ENCODE measurements around the gene RLBP1. TPM values are rescaled to one million over a fixed set of nuclear protein-coding genes. Genes with fewer than 3 reads are reported as not detected.

RLBP1 gene
- total and polyA plus RNA-seq, 10 of the 15 experiments (the other 5 are each of a cell fraction or from before 2014, with no cell fraction given) = 0.06 TPM; not detected in 9

GRCh38 chr15:89177633-89178306 is 43.6 kb downstream of the RLBP1 start (continued):
- TF ChIP-seq RAD51 (IDR thresholded peaks at IDR 0.05) (no peak), POLR2A (IDR thresholded peaks at IDR 0.05; ENCODE audit: low read depth, low read length) (no peak), WRNIP1 (IDR thresholded peaks at IDR 0.05; ENCODE audit: borderline replicate concordance, low read depth, low read length) (no peak), RB1 (IDR thresholded peaks at IDR 0.05; ENCODE audit: borderline replicate concordance) (no peak), PKNOX1 (IDR thresholded peaks at IDR 0.05) (peak; percentile 90), PAX5 (IDR thresholded peaks at IDR 0.05; ENCODE audit: borderline replicate concordance, low read depth, low read length) (no peak)
- TF ChIP-seq, protein P1, sequence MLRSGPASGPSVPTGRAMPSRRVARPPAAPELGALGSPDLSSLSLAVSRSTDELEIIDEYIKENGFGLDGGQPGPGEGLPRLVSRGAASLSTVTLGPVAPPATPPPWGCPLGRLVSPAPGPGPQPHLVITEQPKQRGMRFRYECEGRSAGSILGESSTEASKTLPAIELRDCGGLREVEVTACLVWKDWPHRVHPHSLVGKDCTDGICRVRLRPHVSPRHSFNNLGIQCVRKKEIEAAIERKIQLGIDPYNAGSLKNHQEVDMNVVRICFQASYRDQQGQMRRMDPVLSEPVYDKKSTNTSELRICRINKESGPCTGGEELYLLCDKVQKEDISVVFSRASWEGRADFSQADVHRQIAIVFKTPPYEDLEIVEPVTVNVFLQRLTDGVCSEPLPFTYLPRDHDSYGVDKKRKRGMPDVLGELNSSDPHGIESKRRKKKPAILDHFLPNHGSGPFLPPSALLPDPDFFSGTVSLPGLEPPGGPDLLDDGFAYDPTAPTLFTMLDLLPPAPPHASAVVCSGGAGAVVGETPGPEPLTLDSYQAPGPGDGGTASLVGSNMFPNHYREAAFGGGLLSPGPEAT (IDR thresholded peaks at IDR 0.05; ENCODE audit: low read depth) = no peak

DNA sequence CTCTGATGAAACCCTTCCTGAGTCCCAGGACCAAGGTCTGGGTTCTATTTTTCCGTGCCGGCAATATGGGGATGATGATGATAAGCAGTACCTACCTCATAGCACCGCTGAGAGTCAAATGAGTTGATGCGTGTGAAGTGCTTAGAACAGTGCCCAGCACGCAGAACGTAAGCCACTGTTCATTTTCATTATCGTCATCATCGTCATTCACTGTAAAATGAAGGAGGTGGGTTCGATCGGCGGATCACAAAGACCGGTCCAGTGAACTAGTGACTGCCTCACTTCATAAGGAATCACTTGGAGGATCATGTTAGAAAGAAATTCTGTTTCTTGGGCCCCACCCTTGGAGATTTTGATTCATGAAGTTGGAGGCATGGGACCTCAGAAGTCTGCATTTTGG is 44.3 kb downstream of the RLBP1 start:
- ChIA-PET CTCF (interaction anchor here (0.6 to 11.1 kb wide), 29 partner anchors 11 to 553 kb away, joined by 3 to 339 read pairs (median 4); partner anchors contain the start of gene ABHD2), RAD21 (ENCODE audit: unreplicated experiment) (interaction anchor here (1.0 to 1.9 kb wide), 12 partner anchors 9 to 272 kb away, joined by 3 to 33 read pairs (median 6); partner anchors contain the start of gene ABHD2), POLR2A (interaction anchor here (0.7 to 1.9 kb wide), 3 partner anchors 9 to 119 kb away, joined by 3 to 5 read pairs (median 3); no protein-coding TSS in a partner anchor), SMC1A (ENCODE audit: uncharacterized antibody, unreplicated experiment) (interaction anchor here (0.6 to 3.9 kb wide), 17 partner anchors 9 to 272 kb away, joined by 3 to 61 read pairs (median 6); partner anchors contain the start of gene FANCI)
- no peaks in the 10 kb centered on the region for H4K20me1 ChIP-seq (ENCODE audit: control insufficient read depth, insufficient read depth)
- no TSS peak for BruUV-seq (replicated peaks)
- H3K27me3 ChIP-seq (replicated peaks in 1 of 2; ENCODE audit: control insufficient read depth in 2 of 2, insufficient read depth in 2 of 2, low read length in 1 of 2) = no peaks in the 10 kb centered on the region
- FAIRE-seq (no peak), DNase-seq (ENCODE audit: low read depth, low spot score) (no peak), ATAC-seq (no peak)
- intact Hi-C loops (cut with micrococcal nuclease; ENCODE audit: unreplicated experiment) = loop anchor here (1.0 to 2.0 kb wide), 2 partner anchors 120 to 282 kb away; partner anchors contain the start of gene HAPLN3
- peaks cover 5 to 13% of the 10 kb centered on the region in 2 experiments for H3K36me3 ChIP-seq (ENCODE audit: control insufficient read depth in 2 of 2, insufficient read depth in 2 of 2, low read length in 1 of 2)
- no peaks in the 10 kb centered on the region for H3K79me2 ChIP-seq (ENCODE audit: control insufficient read depth, insufficient read depth, low read length)
- H3K9me3 ChIP-seq (replicated peaks; ENCODE audit: control insufficient read depth, insufficient read depth, low read length) = no peaks in the 10 kb centered on the region
- no peak overlapping the region for H3K4me2 ChIP-seq (ENCODE audit: control insufficient read depth, insufficient read depth)
- H3K4me1 ChIP-seq (ENCODE audit: control insufficient read depth, insufficient read depth, low read length) = peaks cover 7% of the 10 kb centered on the region; the same call in 1 of the 2 replicates
- no peak overlapping the region for H3K27ac ChIP-seq (ENCODE audit: control insufficient read depth, insufficient read depth)
- in situ Hi-C loops (cut with MboI) = loop anchor here (5.0 kb wide), 2 partner anchors 120 to 275 kb away; no protein-coding TSS in a partner anchor
- no peak overlapping the region for H3K9ac ChIP-seq (ENCODE audit: control insufficient read depth, insufficient read depth, low read length)
- H2AFZ ChIP-seq (ENCODE audit: control insufficient read depth, low read depth, low read length) = no peak overlapping the region
- no peak overlapping the region for H3K4me3 ChIP-seq
- 97% methylated on average over 12 of the region's 12 CpGs for WGBS (ENCODE audit: insufficient coverage, insufficient replicate concordance, low lambda C conversion rate, missing lambda C conversion rate)
- TF ChIP-seq, protein P2, sequence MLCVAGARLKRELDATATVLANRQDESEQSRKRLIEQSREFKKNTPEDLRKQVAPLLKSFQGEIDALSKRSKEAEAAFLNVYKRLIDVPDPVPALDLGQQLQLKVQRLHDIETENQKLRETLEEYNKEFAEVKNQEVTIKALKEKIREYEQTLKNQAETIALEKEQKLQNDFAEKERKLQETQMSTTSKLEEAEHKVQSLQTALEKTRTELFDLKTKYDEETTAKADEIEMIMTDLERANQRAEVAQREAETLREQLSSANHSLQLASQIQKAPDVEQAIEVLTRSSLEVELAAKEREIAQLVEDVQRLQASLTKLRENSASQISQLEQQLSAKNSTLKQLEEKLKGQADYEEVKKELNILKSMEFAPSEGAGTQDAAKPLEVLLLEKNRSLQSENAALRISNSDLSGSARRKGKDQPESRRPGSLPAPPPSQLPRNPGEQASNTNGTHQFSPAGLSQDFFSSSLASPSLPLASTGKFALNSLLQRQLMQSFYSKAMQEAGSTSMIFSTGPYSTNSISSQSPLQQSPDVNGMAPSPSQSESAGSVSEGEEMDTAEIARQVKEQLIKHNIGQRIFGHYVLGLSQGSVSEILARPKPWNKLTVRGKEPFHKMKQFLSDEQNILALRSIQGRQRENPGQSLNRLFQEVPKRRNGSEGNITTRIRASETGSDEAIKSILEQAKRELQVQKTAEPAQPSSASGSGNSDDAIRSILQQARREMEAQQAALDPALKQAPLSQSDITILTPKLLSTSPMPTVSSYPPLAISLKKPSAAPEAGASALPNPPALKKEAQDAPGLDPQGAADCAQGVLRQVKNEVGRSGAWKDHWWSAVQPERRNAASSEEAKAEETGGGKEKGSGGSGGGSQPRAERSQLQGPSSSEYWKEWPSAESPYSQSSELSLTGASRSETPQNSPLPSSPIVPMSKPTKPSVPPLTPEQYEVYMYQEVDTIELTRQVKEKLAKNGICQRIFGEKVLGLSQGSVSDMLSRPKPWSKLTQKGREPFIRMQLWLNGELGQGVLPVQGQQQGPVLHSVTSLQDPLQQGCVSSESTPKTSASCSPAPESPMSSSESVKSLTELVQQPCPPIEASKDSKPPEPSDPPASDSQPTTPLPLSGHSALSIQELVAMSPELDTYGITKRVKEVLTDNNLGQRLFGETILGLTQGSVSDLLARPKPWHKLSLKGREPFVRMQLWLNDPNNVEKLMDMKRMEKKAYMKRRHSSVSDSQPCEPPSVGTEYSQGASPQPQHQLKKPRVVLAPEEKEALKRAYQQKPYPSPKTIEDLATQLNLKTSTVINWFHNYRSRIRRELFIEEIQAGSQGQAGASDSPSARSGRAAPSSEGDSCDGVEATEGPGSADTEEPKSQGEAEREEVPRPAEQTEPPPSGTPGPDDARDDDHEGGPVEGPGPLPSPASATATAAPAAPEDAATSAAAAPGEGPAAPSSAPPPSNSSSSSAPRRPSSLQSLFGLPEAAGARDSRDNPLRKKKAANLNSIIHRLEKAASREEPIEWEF (IDR thresholded peaks at IDR 0.05; ENCODE audit: insufficient replicate concordance, low read depth, low read length) = no peak
- TF ChIP-seq SRF (IDR thresholded peaks at IDR 0.05; ENCODE audit: low read depth in 2 of 2, low read length in 2 of 2) (no peak), SREBF2 (IDR thresholded peaks at IDR 0.05; ENCODE audit: low read length) (no peak)
